HG03139 (cell line): ENCODE measurements around the gene MAP4K1.
"Not testable (repeated sequence)": the region's sequence is repeated elsewhere in the genome, so short reads cannot be mapped to it uniquely, and the experiment has no call there.

ENCODE experiments used
- ATAC-seq: cut with Tn5 transposase; IDR thresholded peaks from one replicate; pipeline ENCODE4 v1.9.1; 2021; ENCODE audit not compliant: unreplicated experiment

Gene MAP4K1

DNA sequence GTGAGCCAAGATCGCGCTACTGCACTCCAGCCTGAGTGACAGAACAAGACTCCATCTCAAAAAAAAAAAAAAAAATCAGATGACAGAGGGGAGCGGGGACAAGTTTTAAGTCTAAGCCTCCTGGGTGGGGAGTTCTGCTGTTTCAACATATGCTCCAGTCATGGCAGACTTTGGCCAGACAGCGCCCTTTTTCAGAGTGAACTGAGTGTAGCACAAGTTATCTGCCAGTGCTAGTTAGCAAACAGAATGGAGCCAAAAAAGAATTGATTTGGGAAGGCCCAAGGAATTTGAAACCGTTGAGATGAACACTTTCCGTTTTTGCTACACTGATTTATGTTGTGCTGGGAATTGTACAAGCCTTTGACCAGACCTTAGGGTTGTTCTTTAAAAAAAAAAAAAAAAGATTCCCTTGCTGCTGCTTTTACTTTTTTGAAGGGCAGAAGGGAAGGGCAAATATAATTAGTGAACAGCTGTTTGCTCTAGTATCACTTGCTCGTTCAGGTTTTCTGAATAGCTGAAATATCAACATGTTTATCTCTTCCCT lies 35.3 kb upstream of the MAP4K1 start:
- ATAC-seq, result no peak

DNA sequence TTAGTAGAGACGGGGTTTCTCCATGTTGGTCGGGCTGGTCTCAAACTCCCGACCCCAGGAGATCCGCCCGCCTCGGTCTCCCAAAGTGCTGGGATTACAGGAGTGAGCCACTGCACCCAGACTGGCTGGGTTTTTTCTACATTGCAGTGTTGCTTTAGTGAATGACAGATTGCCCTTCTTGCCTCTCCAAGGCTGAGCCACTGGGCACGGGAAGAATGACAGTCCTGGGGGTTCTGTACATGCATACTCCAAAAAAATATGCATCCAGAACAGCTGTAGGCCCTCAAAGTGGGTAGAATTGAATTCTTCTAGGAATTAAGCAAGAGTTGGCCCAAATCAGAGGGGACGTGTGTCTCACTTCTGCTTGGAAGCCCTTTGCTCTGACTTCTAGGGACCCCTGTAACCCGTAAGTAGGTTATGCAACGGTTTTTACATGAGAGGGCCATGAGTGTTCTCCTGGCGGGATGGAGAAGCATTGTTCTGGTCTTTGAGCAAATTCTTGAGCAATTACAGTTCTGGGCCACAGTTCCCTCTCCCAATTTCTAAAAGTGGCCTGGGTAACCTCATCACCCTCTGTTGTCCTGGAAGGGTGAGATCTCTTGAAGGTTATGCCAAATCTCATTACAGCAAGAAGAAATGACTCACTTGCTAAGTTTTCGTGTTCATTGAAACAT lies 33.3 kb upstream of the MAP4K1 start:
- ATAC-seq, result no peak

DNA sequence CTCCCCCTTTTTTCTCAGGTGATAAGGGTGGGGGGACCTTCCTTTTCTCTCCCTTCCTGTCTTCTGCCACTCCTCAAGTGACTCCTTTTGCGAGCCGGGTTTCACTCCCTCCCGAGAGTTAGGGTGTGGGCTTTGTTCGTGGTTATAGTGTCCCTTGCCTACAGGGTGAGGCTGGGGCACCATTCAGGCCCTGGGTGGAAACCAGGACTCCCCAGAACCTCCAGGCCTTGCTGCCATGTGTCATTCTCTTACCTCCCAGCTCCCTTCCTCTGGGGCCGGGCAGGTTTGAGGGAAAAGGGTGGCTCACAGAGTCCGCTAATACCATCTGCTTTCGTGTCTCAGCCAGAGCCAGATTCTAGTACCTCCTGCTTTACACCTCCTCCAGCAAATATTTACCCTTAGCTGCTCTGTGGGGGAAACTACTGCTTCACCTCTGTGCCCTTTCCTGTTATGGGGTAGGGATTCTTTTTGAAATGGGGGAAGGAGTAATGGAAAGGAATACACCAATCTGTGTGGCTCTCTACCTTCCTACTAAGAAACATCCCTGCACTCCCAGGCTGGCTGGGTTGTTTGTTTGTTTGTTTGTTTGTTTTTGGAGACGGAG lies 32.5 kb upstream of the MAP4K1 start:
- no peak for ATAC-seq

DNA sequence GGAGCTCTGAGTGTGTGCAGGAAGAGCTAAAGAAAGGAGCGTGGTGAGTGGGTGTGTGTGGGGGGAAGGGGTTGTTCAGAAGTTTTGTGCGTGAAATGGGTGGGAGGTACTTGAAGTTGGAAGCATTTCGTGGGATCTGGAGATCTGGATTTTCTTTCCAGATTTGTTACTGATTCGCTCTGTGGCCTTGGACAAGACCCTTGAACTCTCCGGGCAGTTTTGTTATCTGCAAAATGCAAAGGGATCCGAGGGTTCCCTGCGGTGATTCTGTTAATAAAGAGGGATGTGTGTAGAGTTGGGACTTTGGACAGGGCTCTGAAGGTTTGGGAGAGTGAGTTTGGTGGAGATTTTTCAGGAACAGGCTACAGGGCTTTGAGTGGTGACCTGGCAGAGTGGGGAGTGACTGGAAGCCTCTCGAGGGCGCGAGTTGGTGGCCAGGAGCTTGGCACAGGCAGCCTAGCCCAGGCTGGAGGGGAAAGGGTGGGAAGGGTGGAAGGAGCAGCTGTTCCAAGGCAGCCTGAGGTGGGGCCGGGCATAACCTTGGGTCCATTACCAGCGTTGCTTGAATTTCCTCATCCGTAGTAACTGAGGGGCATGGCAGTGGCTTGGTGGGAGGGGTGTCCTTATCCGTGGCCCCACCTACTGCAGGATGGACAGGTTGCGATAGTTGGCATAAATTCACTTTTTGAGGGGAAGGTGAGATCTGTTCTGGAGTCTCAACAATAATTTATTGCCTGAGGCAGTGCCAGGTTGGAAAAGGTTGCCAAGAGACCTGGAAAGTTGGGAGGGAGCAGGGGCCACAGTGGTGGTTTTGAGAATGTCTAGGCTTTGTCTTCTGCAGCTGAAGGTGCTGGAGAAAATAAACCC lies 31.8 kb upstream of the MAP4K1 start:
- ATAC-seq, result no peak

DNA sequence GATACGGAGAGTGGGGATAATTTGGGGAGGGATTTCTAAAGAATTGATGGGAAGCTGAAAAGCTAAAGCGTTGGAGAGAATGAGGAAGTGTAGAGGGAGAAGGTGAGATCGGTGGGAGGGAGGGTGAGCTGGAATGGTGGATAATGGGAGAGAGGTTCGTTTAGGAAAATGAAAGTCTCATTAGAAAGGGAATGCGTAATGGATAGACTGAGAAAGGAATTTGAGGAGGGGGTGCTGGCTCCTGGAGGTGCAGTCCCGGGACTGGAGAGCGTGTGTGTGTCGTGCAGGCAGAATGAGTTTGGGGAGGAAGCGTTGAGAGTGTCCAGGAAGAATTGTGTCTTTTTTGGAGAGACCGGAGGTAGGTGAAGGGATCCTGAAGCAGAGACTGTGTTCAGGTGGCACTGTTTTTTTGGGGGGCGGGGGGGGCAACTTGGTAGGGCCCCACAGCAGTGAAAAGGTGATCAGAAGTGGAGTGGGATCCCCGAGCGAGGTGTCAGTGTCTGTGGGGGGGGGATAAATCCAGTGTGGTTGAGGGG lies 31.1 kb upstream of the MAP4K1 start:
- no peak for ATAC-seq

DNA sequence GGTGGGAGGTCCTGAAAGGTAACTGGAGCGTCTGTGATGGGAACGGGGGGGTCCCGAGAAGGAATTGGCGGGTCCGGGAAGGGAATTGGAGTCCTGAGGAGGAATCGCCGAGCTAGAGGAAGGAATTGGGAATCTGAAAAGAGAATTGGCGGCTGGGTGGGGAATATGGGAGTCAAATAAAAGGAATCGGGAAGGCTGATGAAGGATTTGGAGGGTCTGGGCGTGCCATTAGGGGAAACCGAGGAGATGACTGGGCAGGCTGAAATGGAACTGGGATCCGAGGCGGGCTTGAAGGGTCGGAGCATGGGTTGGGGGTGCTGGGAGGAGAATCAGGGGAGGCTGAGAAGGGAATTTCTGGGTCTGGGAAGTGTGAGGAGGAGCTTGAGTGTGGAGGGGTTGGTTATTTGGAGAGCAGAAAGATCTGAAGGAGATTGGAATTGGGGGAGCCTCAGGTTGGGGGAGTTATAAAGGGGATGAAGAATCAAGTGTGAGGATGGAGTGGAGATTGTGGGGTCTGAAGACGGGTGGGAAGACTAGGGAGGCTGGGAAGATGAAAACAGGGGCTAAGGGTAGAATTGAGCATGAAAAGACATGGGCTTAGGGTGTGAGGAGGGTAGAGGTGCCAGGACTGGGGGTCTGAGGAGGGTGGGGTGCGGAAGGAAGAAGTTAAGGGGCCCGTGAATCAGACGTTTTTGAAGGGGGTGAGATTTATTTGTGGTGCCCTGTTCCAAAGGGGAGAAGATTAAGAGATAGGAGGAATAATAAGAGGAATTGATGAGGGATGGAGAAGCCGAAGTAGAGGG lies 30.4 kb upstream of the MAP4K1 start:
- no peak for ATAC-seq

DNA sequence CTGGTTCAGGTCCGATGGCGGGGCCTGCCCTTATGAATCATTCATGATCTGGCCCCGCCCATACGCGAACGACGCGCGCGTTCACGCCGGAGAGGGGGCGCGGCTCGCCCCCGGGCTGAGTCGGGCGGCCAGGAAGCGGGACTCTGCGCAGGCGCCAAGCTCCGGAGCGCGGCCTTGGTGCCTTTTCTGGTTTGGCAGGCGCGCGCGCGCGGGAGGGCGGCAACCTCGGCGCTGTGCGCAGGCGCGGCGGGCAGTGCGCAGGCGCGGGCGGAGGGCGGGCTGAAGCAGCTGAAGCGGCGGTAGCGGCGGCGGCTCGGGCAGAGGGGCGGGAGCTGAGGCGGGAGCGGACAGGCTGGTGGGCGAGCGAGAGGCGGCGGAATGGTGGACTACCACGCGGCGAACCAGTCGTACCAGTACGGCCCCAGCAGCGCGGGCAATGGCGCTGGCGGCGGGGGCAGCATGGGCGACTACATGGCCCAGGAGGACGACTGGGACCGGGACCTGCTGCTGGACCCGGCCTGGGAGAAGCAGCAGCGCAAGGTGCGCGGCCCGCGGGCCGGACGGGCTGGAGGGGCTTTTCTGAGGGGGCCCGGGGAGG lies 29.7 kb upstream of the MAP4K1 start, which contains the start of gene ACTN4:
Gene ACTN4 (plus strand): TSS at position 282 of the 598 bp plus-strand sequence. CDS start 97 bp downstream, at position 379.
- peak; percentile 75 for ATAC-seq

DNA sequence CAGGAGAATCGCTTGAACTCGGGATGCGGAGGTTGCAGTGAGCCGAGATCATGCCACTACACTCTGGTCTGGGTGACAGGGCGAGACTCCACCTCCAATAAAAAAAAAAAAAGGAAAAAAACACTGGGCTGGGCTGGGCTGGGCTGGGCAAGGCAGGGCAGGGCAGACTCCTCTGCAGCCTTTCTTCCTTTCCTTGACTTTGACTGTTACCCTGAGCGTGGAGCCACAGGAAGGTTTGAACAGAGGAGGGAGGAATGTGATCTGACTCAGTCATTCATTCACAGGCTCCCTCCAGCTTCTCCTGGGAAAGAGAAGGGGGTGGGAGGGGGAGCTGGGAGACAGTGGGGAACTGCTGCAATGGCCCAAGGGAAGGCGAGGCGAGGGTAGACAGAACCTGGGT lies 27.0 kb upstream of the MAP4K1 start:
- ATAC-seq, result no peak

DNA sequence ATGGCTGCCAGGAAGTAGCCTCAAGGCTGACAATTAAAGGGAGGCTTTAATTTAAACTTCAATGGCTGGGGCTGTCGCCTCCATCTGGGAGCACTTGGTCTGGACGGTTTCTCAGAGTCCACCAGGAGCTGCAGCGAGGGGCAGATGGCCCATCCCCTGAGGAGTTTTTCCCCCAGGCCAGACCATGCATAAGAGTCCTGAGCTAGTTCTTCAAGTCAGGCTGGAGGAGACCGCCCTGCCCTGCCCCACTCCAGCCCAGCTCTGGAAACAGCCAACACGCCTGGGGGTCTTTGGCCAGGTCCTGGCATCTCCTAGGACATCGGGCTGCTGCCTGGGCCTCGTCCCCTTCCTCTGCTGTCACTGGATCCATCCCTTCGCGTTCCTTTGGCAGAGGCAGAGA lies 24.4 kb upstream of the MAP4K1 start:
- ATAC-seq, result no peak

DNA sequence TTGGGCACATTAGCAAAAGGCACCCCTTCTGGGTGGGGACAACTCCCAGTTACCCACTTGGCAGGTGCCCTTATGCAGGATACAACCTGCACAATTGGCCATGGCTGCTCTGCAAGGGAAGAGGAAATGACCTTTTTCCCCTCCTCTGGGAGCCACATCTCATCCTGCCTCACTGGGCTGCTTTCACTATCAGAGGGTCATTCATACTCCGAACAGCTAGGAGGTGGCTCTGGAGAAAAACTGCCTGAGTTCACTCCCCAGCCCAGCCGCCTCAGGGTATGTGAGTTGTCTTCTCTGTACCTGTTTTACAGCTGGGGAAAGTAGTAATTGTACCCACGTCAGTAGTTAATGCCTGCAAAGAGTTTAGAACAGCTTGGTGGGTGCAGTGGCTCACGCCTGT lies 22.6 kb upstream of the MAP4K1 start:
- ATAC-seq, result no peak

DNA sequence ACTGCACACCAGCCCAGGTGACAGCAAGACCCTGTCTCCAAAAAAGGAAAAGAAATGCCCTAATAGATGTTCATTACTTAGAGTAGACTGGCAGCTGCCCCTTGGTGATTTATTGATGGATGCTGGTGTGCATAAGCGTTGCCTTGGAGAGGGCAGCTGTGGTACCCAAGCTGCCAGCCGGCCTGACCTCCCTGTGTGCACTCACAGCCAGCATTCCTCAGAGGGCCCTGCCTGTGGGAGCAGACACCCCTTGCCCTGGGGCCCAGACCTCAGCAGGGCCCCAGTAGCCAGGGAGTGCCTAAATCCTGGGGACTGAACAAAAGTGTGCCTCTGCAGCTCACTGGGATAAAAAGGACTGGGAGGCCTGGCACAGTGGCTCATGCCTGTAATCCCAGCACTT lies 21.9 kb upstream of the MAP4K1 start:
- ATAC-seq, result no peak

DNA sequence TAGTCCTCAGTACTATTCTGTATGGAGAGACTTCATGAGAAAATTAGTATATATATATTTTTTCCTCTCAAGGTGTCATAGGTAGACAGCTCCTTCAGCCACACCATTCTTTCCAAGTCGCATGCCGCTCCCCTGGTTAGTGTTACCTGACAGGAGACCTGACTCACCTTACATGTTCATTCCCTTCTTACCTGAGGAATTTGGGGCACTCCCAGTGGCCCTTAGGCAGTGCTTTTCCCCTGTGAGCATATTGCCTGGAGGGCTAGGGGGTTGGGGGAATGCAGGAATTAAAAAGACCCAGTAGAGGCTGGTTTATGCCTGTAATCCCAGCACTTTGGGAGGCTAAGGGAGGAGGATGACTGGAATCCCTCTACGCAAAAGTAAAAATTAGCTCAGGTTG lies 20.7 kb upstream of the MAP4K1 start:
- ATAC-seq, result no peak

DNA sequence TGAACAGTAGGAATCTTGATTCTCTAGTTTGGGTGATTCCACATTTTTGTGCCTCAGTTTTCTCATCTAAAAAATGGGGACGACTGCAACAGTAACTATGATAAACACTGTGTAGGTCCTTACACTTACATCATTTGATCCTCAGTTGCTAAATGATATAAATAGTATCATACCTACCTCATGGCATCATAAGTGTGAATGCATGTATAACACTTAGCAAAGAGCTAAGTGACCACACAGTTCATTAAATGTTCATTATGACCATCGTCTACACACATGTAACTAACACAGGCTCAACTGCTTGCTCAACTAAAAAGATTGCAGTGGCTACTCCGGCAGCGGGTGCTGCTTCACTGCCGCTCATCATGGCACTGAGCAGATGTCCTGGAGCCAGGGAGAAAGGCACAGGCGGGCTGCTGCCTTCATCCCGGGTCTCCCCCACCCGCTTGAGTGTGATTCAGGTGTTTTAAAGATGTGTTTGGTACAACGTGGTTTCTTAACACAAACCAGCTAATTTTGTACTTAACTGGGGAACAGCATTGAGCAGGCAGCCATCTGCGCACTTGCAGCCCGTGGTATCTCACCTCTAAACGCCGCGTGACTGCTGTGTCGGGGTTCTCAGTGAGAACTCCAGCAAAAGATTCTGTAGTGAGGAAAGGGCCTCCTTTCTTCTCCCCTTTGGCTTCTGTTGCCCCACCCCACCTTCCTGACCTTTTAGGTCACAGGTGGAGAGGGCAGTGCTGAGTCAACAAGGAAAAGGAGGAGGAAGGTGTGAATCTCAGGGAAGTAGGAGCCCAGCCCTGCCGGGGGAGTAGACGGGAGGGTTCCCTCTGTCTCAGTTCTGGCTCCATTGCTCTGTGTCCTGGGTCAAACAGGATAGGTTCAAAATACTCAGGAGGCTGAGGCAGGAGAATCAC lies 18.0 kb upstream of the MAP4K1 start:
- ATAC-seq, result no peak

DNA sequence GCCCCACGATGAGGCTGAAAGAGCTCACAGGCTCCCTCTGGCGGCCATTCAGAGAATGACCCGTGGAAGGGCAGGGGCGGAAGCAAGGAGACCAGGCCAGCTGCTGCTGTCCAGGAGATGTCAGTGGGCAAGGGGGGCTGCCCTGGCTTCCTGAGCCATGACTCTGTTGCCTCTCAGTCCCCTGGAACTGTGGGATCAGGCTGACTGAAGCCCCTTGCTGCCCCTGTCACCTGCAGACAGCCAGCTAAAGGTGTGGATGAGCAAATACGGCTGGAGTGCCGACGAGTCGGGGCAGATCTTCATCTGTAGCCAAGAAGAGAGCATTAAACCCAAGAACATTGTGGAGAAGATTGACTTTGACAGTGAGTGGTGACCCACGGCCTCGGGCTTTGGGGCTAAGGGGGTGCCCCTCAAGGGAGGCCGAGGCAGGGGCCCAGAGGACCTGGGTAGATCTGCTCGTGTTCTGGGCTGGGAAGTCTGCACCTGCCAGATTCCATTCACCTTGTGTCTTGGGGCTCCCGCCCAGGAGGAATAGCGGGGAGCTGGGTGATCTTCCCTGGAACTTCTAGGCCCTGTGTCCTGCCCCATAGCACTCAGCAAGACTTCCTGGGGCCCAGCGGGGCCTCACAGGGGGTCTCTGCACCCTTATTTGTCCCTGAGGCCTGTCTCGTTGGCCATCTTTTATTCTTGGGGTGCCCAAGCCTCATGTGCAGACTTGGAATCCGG lies 17.2 kb upstream of the MAP4K1 start:
- no peak for ATAC-seq

DNA sequence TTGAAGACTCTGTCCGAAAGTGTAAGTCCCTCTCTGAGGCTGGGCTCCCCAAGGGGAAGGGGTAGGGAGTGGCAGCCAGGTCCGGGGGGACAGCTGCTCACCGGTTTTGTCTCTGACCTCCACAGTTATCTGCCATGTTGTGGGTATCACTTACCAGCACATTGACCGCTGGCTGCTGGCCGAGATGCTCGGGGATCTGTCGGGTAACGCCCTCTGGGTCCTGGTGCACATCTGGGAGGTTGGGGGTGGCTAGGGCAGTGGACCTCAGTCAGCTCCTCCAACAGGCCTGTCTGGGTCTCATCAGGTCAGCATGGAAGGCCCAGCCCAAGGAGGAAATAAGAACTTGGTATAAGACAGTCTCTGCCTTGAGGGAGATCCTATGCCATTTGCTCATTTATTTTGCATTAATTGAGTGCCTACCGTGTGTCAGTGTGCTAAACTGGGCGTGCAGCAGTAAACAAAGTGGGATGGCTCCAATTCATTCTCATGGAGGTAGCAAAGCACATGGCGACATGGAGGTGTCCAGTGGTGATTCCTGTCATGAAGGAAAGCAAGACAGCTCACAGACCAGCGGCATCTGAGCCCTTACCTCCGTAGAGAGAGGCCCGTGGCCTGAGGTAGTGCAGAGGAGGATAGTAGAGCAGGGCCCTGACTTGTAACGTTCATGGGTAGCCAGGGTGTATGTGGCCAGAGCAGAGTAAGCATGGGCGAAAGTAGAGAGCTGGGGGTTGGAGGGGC lies 14.9 kb upstream of the MAP4K1 start:
- no peak for ATAC-seq

DNA sequence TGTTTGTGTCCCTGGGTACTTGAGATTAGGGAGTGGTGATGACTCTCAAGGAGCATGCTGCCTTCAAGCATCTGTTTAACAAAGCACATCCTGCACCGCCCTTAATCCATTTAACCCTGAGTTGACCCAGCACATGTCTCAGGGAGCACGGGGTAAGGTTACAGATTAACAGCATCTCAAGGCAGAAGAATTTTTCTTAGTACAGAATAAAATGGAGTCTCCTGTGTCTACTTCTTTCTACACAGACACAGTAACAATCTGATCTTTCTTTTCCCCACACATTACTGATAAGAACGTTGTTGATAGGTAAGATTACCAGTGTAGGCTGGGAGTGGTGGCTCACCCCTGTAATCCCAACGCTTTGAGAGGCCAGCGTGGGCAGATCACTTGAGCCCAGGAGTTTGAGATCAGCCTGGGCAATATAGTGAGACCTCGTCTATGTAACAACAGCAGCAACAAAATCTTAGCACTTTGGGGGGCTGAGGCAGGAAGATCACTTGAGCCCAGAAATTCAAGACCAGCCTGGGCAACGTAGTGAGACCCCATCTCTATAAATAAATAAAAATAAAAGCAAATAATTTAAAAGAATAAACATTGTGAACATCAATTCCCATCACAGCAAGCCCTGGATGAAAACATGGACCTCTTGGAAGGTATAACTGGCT lies 14.2 kb upstream of the MAP4K1 start:
- not testable (repeated sequence) for ATAC-seq

DNA sequence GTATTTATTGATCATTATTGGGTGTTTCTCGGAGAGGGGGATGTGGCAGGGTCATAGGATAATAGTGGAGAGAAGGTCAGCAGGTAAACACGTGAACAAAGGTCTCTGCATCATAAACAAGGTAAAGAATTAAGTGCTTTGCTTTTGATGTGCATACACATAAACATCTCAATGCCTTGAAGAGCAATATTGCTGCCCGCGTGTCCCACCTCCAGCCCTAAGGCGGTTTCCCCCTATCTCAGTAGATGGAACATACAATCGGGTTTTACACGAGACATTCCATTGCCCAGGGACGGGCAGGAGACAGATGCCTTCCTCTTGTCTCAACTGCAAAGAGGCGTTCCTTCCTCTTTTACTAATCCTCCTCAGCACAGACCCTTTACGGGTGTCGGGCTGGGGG lies 13.5 kb upstream of the MAP4K1 start:
- ATAC-seq, result not testable (repeated sequence)
